IMR-90 (cell line): Measurements from ENCODE around the gene GMCL2. TPM values are rescaled to one million over a fixed set of nuclear protein-coding genes. Genes with fewer than 3 reads are reported as not detected.

ENCODE experiments used
- ATAC-seq: fragments of 200-7000 bp; cut with Tn5 transposase; 2 replicates; pipeline ENCODE4 v1.9.1; 2020; ENCODE audit warnings: low read depth, mild to moderate bottlenecking, moderate library complexity
- Bru-seq: library from RNA; stranded (reverse); fragments of 400-500 nt; gene quantifications from one replicate; lab custom pipeline; 2021; lab: Mats Ljungman, UMichigan
- BruChase-seq, 2 experiments: library from RNA; stranded (reverse); fragments of 400-500 nt; gene quantifications; one replicate each; lab custom pipeline; 2021; lab: Mats Ljungman, UMichigan
- BruUV-seq: library from RNA; stranded (reverse); fragments of 400-500 nt; replicated peaks from 2 replicates; lab custom pipeline; 2021; lab: Mats Ljungman, UMichigan
- CTCF ChIA-PET: fragments of 300-600 bp; formaldehyde crosslinking; extraction: SDS; loops from one replicate; lab custom pipeline; 2021; ENCODE audit warnings: antibody characterized with exemption; lab: Yijun Ruan, JAX
- POLR2A ChIA-PET: fragments of 300-600 bp; sonication (Branson Sonifier 250); formaldehyde crosslinking; loops from one replicate; lab custom pipeline; 2022; ENCODE audit warnings: antibody characterized with exemption; ENCODE audit not compliant: unreplicated experiment; lab: Charles Lee
- DNase-seq: peaks from one replicate; pipeline ENCODE4 v3.0.0; 2013
- H2AFZ ChIP-seq: replicated peaks from 2 replicates; pipeline ENCODE3; 2013; ENCODE audit warnings: low read length, mild to moderate bottlenecking; ENCODE audit not compliant: poor library complexity
- H2AK5ac ChIP-seq: 2 replicates; pipeline ENCODE4 v1.6.1; 2013; ENCODE audit warnings: low read depth, low read length, inconsistent platforms
- H2AK9ac ChIP-seq: replicated peaks from 2 replicates; pipeline ENCODE3; 2013; ENCODE audit warnings: mild to moderate bottlenecking, low read depth, low read length, moderate library complexity; ENCODE audit not compliant: poor library complexity
- H2BK120ac ChIP-seq: 2 replicates; pipeline ENCODE4 v1.6.1; 2013; ENCODE audit warnings: low read depth, low read length, inconsistent platforms
- H2BK15ac ChIP-seq: 3 replicates; pipeline ENCODE4 v1.6.1; 2013; ENCODE audit warnings: low read depth, low read length, inconsistent platforms
- H2BK20ac ChIP-seq: 2 replicates; pipeline ENCODE4 v1.6.1; 2013; ENCODE audit warnings: low read depth, mild to moderate bottlenecking, inconsistent platforms, low read length, moderate library complexity
- H2BK5ac ChIP-seq: 2 replicates; pipeline ENCODE4 v1.6.1; 2013; ENCODE audit warnings: mild to moderate bottlenecking, low read depth, low read length, inconsistent platforms; ENCODE audit not compliant: poor library complexity, severe bottlenecking
- H3K14ac ChIP-seq: replicated peaks from 2 replicates; pipeline ENCODE4 v1.6.1; 2013; ENCODE audit warnings: low read depth, low read length, inconsistent platforms
- H3K18ac ChIP-seq: 2 replicates; pipeline ENCODE4 v1.6.1; 2013; ENCODE audit warnings: low read depth, low read length, control low read depth
- H3K23ac ChIP-seq: 2 replicates; pipeline ENCODE4 v1.6.1; 2013; ENCODE audit warnings: low read depth, low read length, inconsistent platforms
- H3K27ac ChIP-seq: 2 replicates; pipeline ENCODE4 v1.5.1; 2013; ENCODE audit warnings: mild to moderate bottlenecking, control low read depth, low read length; ENCODE audit not compliant: insufficient read depth
- H3K27me3 ChIP-seq: 2 replicates; pipeline ENCODE4 v1.6.1; 2013; ENCODE audit warnings: low read length; ENCODE audit not compliant: control insufficient read depth, insufficient read depth
- H3K36me3 ChIP-seq: 2 replicates; pipeline ENCODE4 v1.6.1; 2013; ENCODE audit warnings: low read length, mixed read lengths; ENCODE audit not compliant: control insufficient read depth, insufficient read depth
- H3K4ac ChIP-seq: 2 replicates; pipeline ENCODE4 v1.6.1; 2013; ENCODE audit warnings: low read depth, low read length, inconsistent platforms
- H3K4me1 ChIP-seq: 2 replicates; pipeline ENCODE4 v1.6.1; 2013; ENCODE audit warnings: low read length, mixed read lengths; ENCODE audit not compliant: control insufficient read depth, insufficient read depth
- H3K4me2 ChIP-seq: 2 replicates; pipeline ENCODE4 v1.6.1; 2013; ENCODE audit warnings: low read depth, mild to moderate bottlenecking, control low read depth, low read length, moderate library complexity
- H3K4me3 ChIP-seq: 2 replicates; pipeline ENCODE4 v1.5.1; 2013; ENCODE audit warnings: low read depth, mild to moderate bottlenecking, control low read depth, low read length, moderate library complexity; ENCODE audit not compliant: insufficient read depth
- H3K56ac ChIP-seq: 2 replicates; pipeline ENCODE4 v1.6.1; 2013; ENCODE audit warnings: low read length, inconsistent platforms; ENCODE audit not compliant: insufficient read depth; ENCODE audit errors: extremely low read depth
- H3K79me1 ChIP-seq, 2 experiments: 2 replicates each; pipeline ENCODE4 v1.6.1; 2013; ENCODE audit warnings: low read length in 2 of 2, inconsistent platforms in 1 of 2, low read depth in 1 of 2
- H3K9ac ChIP-seq: 2 replicates; pipeline ENCODE4 v1.6.1; 2013; ENCODE audit warnings: low read depth, low read length, control low read depth
- H3K9me1 ChIP-seq: 2 replicates; pipeline ENCODE4 v1.6.1; 2013; ENCODE audit warnings: low read length, inconsistent platforms; ENCODE audit not compliant: insufficient read depth
- H3K9me3 ChIP-seq: 2 replicates; pipeline ENCODE4 v1.6.1; 2013; ENCODE audit warnings: low read length; ENCODE audit not compliant: control insufficient read depth, insufficient read depth
- H4K20me1 ChIP-seq: 2 replicates; pipeline ENCODE4 v1.6.1; 2013; ENCODE audit warnings: low read length, inconsistent platforms; ENCODE audit not compliant: insufficient read depth
- H4K5ac ChIP-seq: 2 replicates; pipeline ENCODE4 v1.6.1; 2013; ENCODE audit warnings: mild to moderate bottlenecking, low read depth, low read length, control low read depth
- H4K8ac ChIP-seq, 2 experiments: 2 replicates each; pipeline ENCODE4 v1.6.1; 2013; ENCODE audit warnings: low read depth in 2 of 2, low read length in 2 of 2, control low read depth in 1 of 2, inconsistent platforms in 1 of 2
- H4K91ac ChIP-seq: 2 replicates; pipeline ENCODE4 v1.6.1; 2013; ENCODE audit warnings: low read depth, low read length, inconsistent platforms; ENCODE audit not compliant: insufficient read depth
- BHLHE40 ChIP-seq: fragments of 150-350 bp; IDR thresholded peaks from 2 replicates; pipeline ENCODE4 v1.6.1; 2016; ENCODE audit warnings: mild to moderate bottlenecking, low read depth, low read length
- CEBPB ChIP-seq: IDR thresholded peaks from 2 replicates; pipeline ENCODE4 v1.6.1; 2012; ENCODE audit warnings: low read depth, low read length, improper control_type of control experiment
- CHD1 ChIP-seq: IDR thresholded peaks from 2 replicates; pipeline ENCODE4 v1.6.1; 2012; ENCODE audit warnings: low read depth, low read length, improper control_type of control experiment
- CTCF ChIP-seq: conservative IDR thresholded peaks from 2 replicates; pipeline ENCODE4 v1.5.1; 2012; ENCODE audit warnings: mild to moderate bottlenecking, low read depth, low read length, improper control_type of control experiment
- FOS ChIP-seq: fragments of 150-350 bp; IDR thresholded peaks from 2 replicates; pipeline ENCODE4 v1.6.1; 2016; ENCODE audit warnings: low read depth, low read length
- MAFK ChIP-seq: IDR thresholded peaks from 2 replicates; pipeline ENCODE4 v1.6.1; 2012; ENCODE audit warnings: low read depth, low read length, improper control_type of control experiment
- MAZ ChIP-seq: IDR thresholded peaks from 2 replicates; pipeline ENCODE4 v1.6.1; 2012; ENCODE audit warnings: low read depth, mild to moderate bottlenecking, low read length, improper control_type of control experiment, moderate library complexity, borderline replicate concordance
- MXI1 ChIP-seq: IDR thresholded peaks from 2 replicates; pipeline ENCODE4 v1.6.1; 2012; ENCODE audit warnings: low read depth, mild to moderate bottlenecking, low read length, moderate library complexity, borderline replicate concordance
- NFE2L2 ChIP-seq: fragments of 150-350 bp; IDR thresholded peaks from 2 replicates; pipeline ENCODE4 v1.6.1; 2016; ENCODE audit warnings: low read depth, mild to moderate bottlenecking, low read length
- POLR2A ChIP-seq: IDR thresholded peaks from 2 replicates; pipeline ENCODE4 v1.6.1; 2012; ENCODE audit warnings: mild to moderate bottlenecking, low read depth, low read length
- RAD21 ChIP-seq: IDR thresholded peaks from 2 replicates; pipeline ENCODE4 v1.6.1; 2012; ENCODE audit warnings: low read length, improper control_type of control experiment
- RCOR1 ChIP-seq: IDR thresholded peaks from 2 replicates; pipeline ENCODE4 v1.6.1; 2012; ENCODE audit warnings: mild to moderate bottlenecking, low read length, improper control_type of control experiment; ENCODE audit not compliant: insufficient replicate concordance
- RFX5 ChIP-seq: IDR thresholded peaks from 2 replicates; pipeline ENCODE4 v1.8.0; 2012; ENCODE audit warnings: low read depth, mild to moderate bottlenecking, low read length, moderate library complexity
- WGBS, 2 experiments: methylation state at CpG; one replicate each; pipeline versions ENCODE4 v1.1.5 to v1.1.7; 2013; ENCODE audit warnings: missing lambda C conversion rate in 2 of 2; ENCODE audit not compliant: insufficient read length in 1 of 2; ENCODE audit errors: extremely low coverage in 2 of 2; 5-methylcytosine and 5-hydroxymethylcytosine counted together
- dilution Hi-C: fragments of 300-500 bp; cut with HindIII; formaldehyde crosslinking; loops from one replicate; pipeline ENCODE4 v1.14.3; 2018; ENCODE audit warnings: low sequenced_read_pairs; ENCODE audit not compliant: unreplicated experiment
- in situ Hi-C: fragments of 300-500 bp; cut with MboI; formaldehyde crosslinking; loops from 3 replicates; pipeline ENCODE4 v1.14.3; 2019; ENCODE audit warnings: low sequenced_read_pairs, inconsistent platforms, mixed read lengths
- intact Hi-C: fragments of 100-400 bp; cut with micrococcal nuclease; formaldehyde crosslinking; loops from 2 replicates; pipeline ENCODE4 v1.10.0; 2022
- long read RNA-seq: library from polyadenylated mRNA; unstranded; transcript quantifications from one replicate; pipeline ENCODE4 v2.0.0, GENCODE V29; 2021; ENCODE audit not compliant: unreplicated experiment
- polyA plus RNA-seq, 3 experiments: library from polyadenylated mRNA; depleted of rRNA; stranded (reverse); fragments of >200 nt; gene quantifications; 2 replicates each; pipeline ENCODE4 v1.2.3, GENCODE V29; 2012; ENCODE audit warnings: low replicate concordance in 1 of 3
- total RNA-seq: library from RNA; depleted of rRNA; stranded (reverse); fragments of >200 nt; gene quantifications from 2 replicates; pipeline ENCODE4 v1.2.3, GENCODE V29; 2012; rRNA removed
- TF ChIP-seq, protein P1 (sequence below): fragments of 150-350 bp; IDR thresholded peaks from 2 replicates; pipeline ENCODE4 v1.6.1; 2017; ENCODE audit warnings: mild to moderate bottlenecking, antibody characterized with exemption, low read length, low read depth
- TF ChIP-seq, protein P2 (sequence below): fragments of 150-350 bp; IDR thresholded peaks from 2 replicates; pipeline ENCODE4 v1.6.1; 2016; ENCODE audit warnings: low read depth, mild to moderate bottlenecking, low read length, moderate library complexity, borderline replicate concordance

GMCL2 gene
- total RNA-seq (not detected in 2 replicates), polyA plus RNA-seq (2012; rRNA removed) (not detected in 2 replicates), Bru-seq, nascent RNA (not detected), BruChase-seq, experiment 1, labeled RNA remaining after a 6-hour chase (percentile 19 among the genes with signal in this experiment), BruChase-seq, experiment 2, labeled RNA remaining after a 2-hour chase (not detected)
- not detected in 2 replicates for polyA plus RNA-seq (2012; cell fraction: cytosol; rRNA removed)
- not detected in 2 replicates for polyA plus RNA-seq (2012; cell fraction: nucleus; rRNA removed; ENCODE audit: low replicate concordance)
- long read RNA-seq, result 0 reads

DNA sequence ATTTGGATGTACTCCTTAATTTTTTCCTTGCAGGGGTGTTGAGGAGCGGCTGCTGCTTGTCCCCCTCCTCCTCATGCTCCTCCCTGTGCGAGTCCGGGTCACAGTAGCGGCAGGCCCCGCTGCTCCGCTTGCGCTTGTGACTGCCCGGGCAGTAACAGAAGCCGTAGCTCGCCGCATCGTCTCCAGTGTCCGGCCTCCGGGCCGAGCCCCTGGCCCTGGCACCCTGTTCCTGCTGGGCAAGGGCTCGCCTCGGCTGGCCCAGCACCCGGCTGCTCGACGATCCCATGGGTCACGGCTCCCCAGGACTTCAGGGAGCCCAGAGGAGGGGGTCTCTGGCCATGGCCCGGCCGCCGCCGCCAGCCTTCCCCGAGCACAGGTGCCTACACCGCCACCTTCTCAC lies at the start of gene GMCL2:
Gene GMCL2 (minus strand): TSS at position 358 of the 400 bp plus-strand sequence. CDS start 72 bp downstream, at position 286.
- no peaks in the 10 kb centered on the region for H3K36me3 ChIP-seq
- H3K4me1 ChIP-seq, result peaks cover 5% of the 10 kb centered on the region
- DNase-seq (no peak), ATAC-seq (peak; percentile 40)
- H2BK120ac ChIP-seq, result no peak within 1 kb of the TSS
- dilution Hi-C loops (no loop called here), in situ Hi-C loops (no loop called here), intact Hi-C loops (no loop called here)
- no peaks in the 10 kb centered on the region for H4K20me1 ChIP-seq
- no peak within 1 kb of the TSS for H3K56ac ChIP-seq
- H2BK15ac ChIP-seq, result no peak within 1 kb of the TSS
- no peak within 1 kb of the TSS for H3K23ac ChIP-seq
- H3K14ac ChIP-seq, result no peak within 1 kb of the TSS
- no peaks in the 10 kb centered on the region for H3K27me3 ChIP-seq
- no TSS peak for BruUV-seq
- H2AFZ ChIP-seq, result peak within 1 kb of the TSS; percentile 47
- H2AK9ac ChIP-seq, result no peak within 1 kb of the TSS
- peak within 1 kb of the TSS; percentile 44; the same call in 1 of the 2 replicates for H3K27ac ChIP-seq
- no peaks in the 10 kb centered on the region for H3K9me3 ChIP-seq
- TF ChIP-seq CHD1 (no peak), RFX5 (no peak), NFE2L2 (no peak), MAZ (no peak), CTCF (no peak), RAD21 (no peak), MXI1 (no peak), MAFK (no peak), BHLHE40 (no peak), RCOR1 (no peak), FOS (no peak), CEBPB (no peak), POLR2A (no peak)
- TF ChIP-seq, protein P1, sequence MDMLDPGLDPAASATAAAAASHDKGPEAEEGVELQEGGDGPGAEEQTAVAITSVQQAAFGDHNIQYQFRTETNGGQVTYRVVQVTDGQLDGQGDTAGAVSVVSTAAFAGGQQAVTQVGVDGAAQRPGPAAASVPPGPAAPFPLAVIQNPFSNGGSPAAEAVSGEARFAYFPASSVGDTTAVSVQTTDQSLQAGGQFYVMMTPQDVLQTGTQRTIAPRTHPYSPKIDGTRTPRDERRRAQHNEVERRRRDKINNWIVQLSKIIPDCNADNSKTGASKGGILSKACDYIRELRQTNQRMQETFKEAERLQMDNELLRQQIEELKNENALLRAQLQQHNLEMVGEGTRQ, result no peak
- TF ChIP-seq, protein P2, sequence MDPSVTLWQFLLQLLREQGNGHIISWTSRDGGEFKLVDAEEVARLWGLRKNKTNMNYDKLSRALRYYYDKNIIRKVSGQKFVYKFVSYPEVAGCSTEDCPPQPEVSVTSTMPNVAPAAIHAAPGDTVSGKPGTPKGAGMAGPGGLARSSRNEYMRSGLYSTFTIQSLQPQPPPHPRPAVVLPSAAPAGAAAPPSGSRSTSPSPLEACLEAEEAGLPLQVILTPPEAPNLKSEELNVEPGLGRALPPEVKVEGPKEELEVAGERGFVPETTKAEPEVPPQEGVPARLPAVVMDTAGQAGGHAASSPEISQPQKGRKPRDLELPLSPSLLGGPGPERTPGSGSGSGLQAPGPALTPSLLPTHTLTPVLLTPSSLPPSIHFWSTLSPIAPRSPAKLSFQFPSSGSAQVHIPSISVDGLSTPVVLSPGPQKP, result no peak
- ChIA-PET CTCF (no interaction called here), POLR2A (no interaction called here)
- no peak within 1 kb of the TSS; the same call in none of the 2 replicates for H3K9ac ChIP-seq
- no peaks in the 10 kb centered on the region for H3K9me1 ChIP-seq
- no peak within 1 kb of the TSS for H2AK5ac ChIP-seq
- peak within 1 kb of the TSS; percentile 91 for H3K4me2 ChIP-seq
- no peak within 1 kb of the TSS for H3K4ac ChIP-seq
- H3K4me3 ChIP-seq, result no peak within 1 kb of the TSS
- H2BK5ac ChIP-seq, result no peak within 1 kb of the TSS
- no peak within 1 kb of the TSS for H2BK20ac ChIP-seq
- no peak within 1 kb of the TSS; the same call in 1 of the 2 replicates for H4K5ac ChIP-seq
- peak within 1 kb of the TSS in 1 of 2 experiments; percentile 63; a peak in 1 of 4 replicates for H4K8ac ChIP-seq
- no peaks in the 10 kb centered on the region for H3K79me1 ChIP-seq
- no peak within 1 kb of the TSS for H4K91ac ChIP-seq
- 61% methylated on average over 8 of the region's 27 CpGs; no CpG with 5 or more reads in 1 of the 2 experiments for WGBS, 2 experiments
- no peak within 1 kb of the TSS for H3K18ac ChIP-seq
